Keratinocyte (primary cell): ENCODE measurements around the gene FKBP5. TPM values are rescaled to one million over a fixed set of nuclear protein-coding genes. Genes with fewer than 3 reads are reported as not detected.

ENCODE experiments used
- DNase-seq: peaks from one replicate; pipeline ENCODE4 v3.0.0-alpha.2; 2011; ENCODE audit warnings: low read depth, missing footprints, low spot score
- FAIRE-seq: peaks from 2 replicates; lab custom pipeline; 2011; peaks lifted over from hg19 to GRCh38; lab: Jason Lieb, UNC
- H2AFZ ChIP-seq: 2 replicates; pipeline ENCODE4 v1.6.0; 2012; ENCODE audit warnings: low read length, control low read depth, inconsistent platforms; ENCODE audit not compliant: control insufficient read depth
- H3K27ac ChIP-seq: 2 replicates; pipeline ENCODE4 v1.5.1; 2011; ENCODE audit warnings: low read length; ENCODE audit not compliant: control insufficient read depth, insufficient read depth
- H3K27me3 ChIP-seq: 3 replicates; pipeline ENCODE4 v1.6.0; 2011; ENCODE audit warnings: low read length; ENCODE audit not compliant: control insufficient read depth, insufficient read depth; ENCODE audit errors: extremely low read depth
- H3K36me3 ChIP-seq, 2 experiments: 2 replicates in 1 of 2; 3 replicates in 1 of 2; pipeline ENCODE4 v1.5.1; 2011; ENCODE audit warnings: low read length in 2 of 2, mild to moderate bottlenecking in 1 of 2; ENCODE audit not compliant: control insufficient read depth in 2 of 2, insufficient read depth in 2 of 2; ENCODE audit errors: extremely low read depth in 1 of 2
- H3K4me1 ChIP-seq: 3 replicates; pipeline ENCODE4 v1.5.1; 2011; ENCODE audit warnings: low read length; ENCODE audit not compliant: control insufficient read depth, insufficient read depth; ENCODE audit errors: extremely low read depth
- H3K4me2 ChIP-seq: 3 replicates; pipeline ENCODE4 v1.6.0; 2011; ENCODE audit warnings: low read depth, low read length; ENCODE audit not compliant: control insufficient read depth, insufficient read depth; ENCODE audit errors: extremely low read depth
- H3K4me3 ChIP-seq, 3 experiments: fragments of 200-600 bp in 1 of 3; sonication (generic) in 1 of 3; 2 replicates in 2 of 3; 3 replicates in 1 of 3; pipeline ENCODE4 v1.5.1; 2011 to 2016; ENCODE audit warnings: low read length in 3 of 3, mild to moderate bottlenecking in 3 of 3, control low read depth in 2 of 3, inconsistent platforms in 1 of 3, low read depth in 1 of 3, mixed read lengths in 1 of 3, mixed run types in 1 of 3, moderate library complexity in 1 of 3; ENCODE audit not compliant: control insufficient read depth in 2 of 3, insufficient read depth in 2 of 3; ENCODE audit errors: extremely low read depth in 1 of 3
- H3K79me2 ChIP-seq: 2 replicates; pipeline ENCODE4 v1.6.0; 2012; ENCODE audit warnings: low read length; ENCODE audit not compliant: control insufficient read depth, insufficient read depth
- H3K9ac ChIP-seq: 3 replicates; pipeline ENCODE4 v1.6.0; 2011; ENCODE audit warnings: low read length; ENCODE audit not compliant: control insufficient read depth, insufficient read depth; ENCODE audit errors: extremely low read depth
- H3K9me1 ChIP-seq: 3 replicates; pipeline ENCODE4 v1.6.0; 2011; ENCODE audit warnings: low read length; ENCODE audit not compliant: control insufficient read depth, insufficient read depth; ENCODE audit errors: extremely low read depth
- H3K9me3 ChIP-seq: 2 replicates; pipeline ENCODE4 v1.5.1; 2012; ENCODE audit warnings: low read depth, low read length; ENCODE audit not compliant: control insufficient read depth
- H4K20me1 ChIP-seq: 3 replicates; pipeline ENCODE4 v1.6.0; 2011; ENCODE audit warnings: low read length; ENCODE audit not compliant: control insufficient read depth, insufficient read depth; ENCODE audit errors: extremely low read depth
- CTCF ChIP-seq, 3 experiments: IDR thresholded peaks in 1 of 3; conservative IDR thresholded peaks in 1 of 3; optimal IDR thresholded peaks in 1 of 3; 2 replicates in 2 of 3; 3 replicates in 1 of 3; pipeline versions ENCODE3 to v1.5.1; 2011; ENCODE audit warnings: low read length in 3 of 3, mild to moderate bottlenecking in 3 of 3, moderate library complexity in 2 of 3, control low read depth in 1 of 3, inconsistent platforms in 1 of 3; ENCODE audit not compliant: insufficient read depth in 2 of 3; ENCODE audit errors: extremely low read depth in 1 of 3
- EZH2 ChIP-seq: IDR thresholded peaks from one replicate; pipeline ENCODE4 v1.6.1; 2012; ENCODE audit warnings: inconsistent platforms, mild to moderate bottlenecking, low read length, moderate library complexity
- dilution Hi-C: fragments of 300-500 bp; cut with MboI; formaldehyde crosslinking; loops from one replicate; pipeline ENCODE4 v1.7.0; 2020; ENCODE audit warnings: low sequenced_read_pairs; ENCODE audit not compliant: extremely low pct_ligation_motif_present
- polyA plus RNA-seq, 5 experiments: library from polyadenylated mRNA; depleted of rRNA in 3 of 5; stranded (reverse) in 3 of 5; stranded (forward) in 1 of 5; unstranded in 1 of 5; fragments of >200 nt; gene quantifications; 1 replicate in 1 of 5; 2 replicates in 3 of 5; 3 replicates in 1 of 5; pipeline versions ENCODE4 v1.2.1 to v1.2.3, GENCODE V29; 2011 to 2012; ENCODE audit warnings: missing spikeins in 2 of 5, low read depth in 1 of 5, low replicate concordance in 1 of 5

FKBP5 gene
- polyA plus RNA-seq, 1 donor (not counting 4 experiments of a cell fraction or from before 2014, with no cell fraction given): 88.3 TPM

DNA sequence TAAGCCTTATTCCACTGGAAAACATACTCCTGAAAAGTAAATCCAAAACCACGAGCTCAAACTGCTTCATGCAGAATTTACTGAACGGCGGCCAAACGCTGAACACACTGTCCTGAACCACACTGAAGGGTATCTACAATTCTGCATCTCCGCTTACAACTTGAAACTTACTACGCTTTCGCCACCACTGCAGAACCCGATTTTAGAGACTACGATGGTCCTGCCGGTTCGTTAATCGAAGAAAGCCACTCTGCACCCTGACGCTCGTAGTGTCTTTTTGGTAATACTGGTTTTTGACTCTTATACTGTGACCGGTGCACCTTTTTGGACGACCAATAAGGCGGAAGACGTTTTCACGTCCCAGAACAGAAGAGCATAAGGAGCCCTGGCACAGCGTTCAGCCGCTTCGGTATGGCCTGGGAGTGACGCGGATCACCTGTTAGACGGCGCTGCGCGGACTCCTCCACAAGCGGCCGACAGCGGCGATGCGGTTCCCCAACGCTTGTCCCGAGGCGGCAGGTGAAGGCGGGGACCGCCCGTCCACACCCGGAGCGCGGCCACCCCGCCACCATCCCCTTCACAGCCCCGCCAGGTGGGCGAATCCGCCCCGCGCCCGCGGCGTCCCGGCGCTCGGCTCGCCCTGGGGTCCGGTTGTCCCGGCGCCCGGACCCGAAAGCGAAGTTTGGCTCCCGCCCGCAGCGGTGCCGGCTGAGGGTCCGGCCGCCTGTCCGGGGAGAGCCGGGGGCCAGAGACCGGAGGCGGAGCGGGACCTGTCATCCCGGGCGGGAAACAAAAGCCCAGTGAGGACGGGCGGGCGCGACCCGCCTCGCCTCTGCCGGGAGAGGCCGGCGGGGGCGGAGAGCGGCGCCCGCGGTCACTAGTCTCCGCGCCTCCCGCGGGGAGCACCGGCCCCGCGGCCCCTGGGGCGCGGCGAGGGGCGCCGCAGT is 784 bp downstream of the FKBP5 start:
- dilution Hi-C loops: no loop called here
- peak overlapping the region; percentile 61 to 89 (median 87) for H3K4me3 ChIP-seq
- TF ChIP-seq CTCF (optimal IDR thresholded peaks at IDR 0.05 in 1 of 3, IDR thresholded peaks at IDR 0.05 in 1 of 3, conservative IDR thresholded peaks at IDR 0.05 in 1 of 3; ENCODE audit: extremely low read depth in 1 of 3, insufficient read depth in 2 of 3, low read length in 3 of 3): no peak
- no peak for TF ChIP-seq EZH2
- H3K9ac ChIP-seq: peak overlapping the region; percentile 73
- H2AFZ ChIP-seq: peak overlapping the region; percentile 38
- peak overlapping the region; percentile 82 for H3K27ac ChIP-seq
- FAIRE-seq (no peak), DNase-seq (no peak)
- H3K9me1 ChIP-seq: no peaks in the 10 kb centered on the region
- H3K9me3 ChIP-seq: no peaks in the 10 kb centered on the region
- H3K79me2 ChIP-seq: peaks cover 55% of the 10 kb centered on the region
- peak overlapping the region; percentile 80 for H3K4me2 ChIP-seq
- no peaks in the 10 kb centered on the region for H3K36me3 ChIP-seq
- no peaks in the 10 kb centered on the region for H3K27me3 ChIP-seq
- no peaks in the 10 kb centered on the region for H4K20me1 ChIP-seq
- H3K4me1 ChIP-seq: peaks cover 7% of the 10 kb centered on the region

DNA sequence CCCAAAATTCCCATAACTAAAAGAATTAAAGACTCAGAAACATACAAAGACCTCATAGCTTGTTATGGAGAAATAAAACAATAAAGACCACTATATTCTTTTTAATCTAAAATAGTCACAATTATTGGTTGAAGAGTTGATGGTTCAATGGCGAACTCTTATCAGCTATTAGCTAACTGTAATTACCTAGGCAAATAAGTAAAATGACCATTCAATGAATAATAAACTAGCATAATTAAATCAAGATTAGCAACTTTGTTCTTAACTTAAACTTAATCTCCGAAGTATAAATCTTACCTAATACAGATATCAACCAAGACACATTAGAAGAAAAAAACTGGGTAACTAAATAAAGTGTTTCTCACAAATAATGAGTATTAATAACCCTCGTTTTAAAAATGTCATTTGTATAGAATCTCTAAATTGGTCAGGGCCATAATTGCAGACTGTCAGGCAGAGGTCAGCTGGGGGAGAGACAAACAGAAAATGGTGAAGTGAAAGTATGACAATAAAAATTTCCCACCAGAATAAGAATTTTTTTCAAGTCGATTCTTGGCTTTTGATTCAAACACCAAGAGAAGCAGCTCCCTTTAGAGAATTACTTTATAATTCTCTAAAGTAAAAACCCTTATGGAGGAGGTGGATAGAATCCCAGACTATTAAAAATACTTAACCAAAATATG is 1.7 kb downstream of the FKBP5 start:
- FAIRE-seq: no peak
- Histone ChIP-seq H3K27ac (peak overlapping the region; percentile 82), H3K4me2 (peak overlapping the region; percentile 80), H3K27me3 (no peaks in the 10 kb centered on the region), H3K9me1 (no peaks in the 10 kb centered on the region), H4K20me1 (no peaks in the 10 kb centered on the region), H3K79me2 (peaks cover 62% of the 10 kb centered on the region), H3K4me3 (peak overlapping the region; percentile 61 to 89 (median 87)), H3K4me1 (peaks cover 7% of the 10 kb centered on the region), H3K36me3 (no peaks in the 10 kb centered on the region), H3K9ac (peak overlapping the region; percentile 73), H2AFZ (no peak overlapping the region), H3K9me3 (no peaks in the 10 kb centered on the region)
- TF ChIP-seq CTCF (optimal IDR thresholded peaks at IDR 0.05 in 1 of 3, IDR thresholded peaks at IDR 0.05 in 1 of 3, conservative IDR thresholded peaks at IDR 0.05 in 1 of 3; ENCODE audit: extremely low read depth in 1 of 3, insufficient read depth in 2 of 3, low read length in 3 of 3) (no peak), EZH2 (no peak)
- DNase-seq: no peak
- dilution Hi-C loops: no loop called here
